K562 (cell line): ENCODE measurements around the gene TMSB10. TPM values are rescaled to one million over a fixed set of nuclear protein-coding genes. Genes with fewer than 3 reads are reported as not detected.
A peak's percentile ranks its signal among the peaks of the same experiment; 100 is the strongest.

Experiments used
- ATAC-seq: fragments of 200-7000 bp; cut with Tn5 transposase; 3 replicates; pipeline ENCODE4 v1.9.1; 2020; ENCODE audit warnings: moderate library complexity
- BruUV-seq: library from RNA; stranded (reverse); fragments of 400-500 nt; replicated peaks from 2 replicates; lab custom pipeline; 2021; lab: Mats Ljungman, UMichigan
- CTCF ChIA-PET: fragments of 300-600 bp; formaldehyde crosslinking; extraction: SDS; loops from one replicate; lab custom pipeline; 2021; ENCODE audit warnings: low intra/inter-chr PET ratio; lab: Yijun Ruan, JAX
- POLR2A ChIA-PET: fragments of 300-600, 350-650 bp; sonication (Branson Sonifier 250); formaldehyde crosslinking; extraction: SDS; loops from one replicate; lab custom pipeline; 2021; ENCODE audit warnings: antibody characterized with exemption, inconsistent platforms; lab: Yijun Ruan, JAX
- DNase-seq, 4 experiments: peaks; one replicate each; pipeline versions ENCODE4 v3.0.0 to v3.0.0-alpha.2; 2011 to 2018; ENCODE audit warnings: low spot score in 3 of 4, mixed read lengths in 3 of 4; ENCODE audit errors: extremely low read depth in 1 of 4
- FAIRE-seq: peaks from 2 replicates; lab custom pipeline; 2011; peaks lifted over from hg19 to GRCh38; lab: Jason Lieb, UNC
- H2AFZ ChIP-seq: 2 replicates; pipeline ENCODE4 v1.6.0; 2011; ENCODE audit warnings: low read depth, low read length, control low read depth, inconsistent platforms
- H3K27ac ChIP-seq: fragments of 200-600 bp; 3 replicates; pipeline ENCODE4 v1.8.0; 2011; ENCODE audit warnings: low read depth, mild to moderate bottlenecking, control low read depth, inconsistent platforms, low read length, moderate library complexity, mixed read lengths; ENCODE audit errors: extremely low read depth
- H3K27me3 ChIP-seq, 2 experiments: fragments of 300-600 bp in 1 of 2; 2 replicates in 1 of 2; 3 replicates in 1 of 2; pipeline versions ENCODE4 v1.6.0 to v1.8.0; 2011; ENCODE audit warnings: inconsistent platforms in 2 of 2, low read length in 2 of 2, mild to moderate bottlenecking in 1 of 2, mixed read lengths in 1 of 2, moderate library complexity in 1 of 2; ENCODE audit not compliant: control insufficient read depth in 2 of 2, insufficient read depth in 2 of 2
- H3K36me3 ChIP-seq: fragments of 300-600 bp; 3 replicates; pipeline ENCODE4 v1.8.0; 2011; ENCODE audit warnings: mild to moderate bottlenecking, low read length, inconsistent platforms; ENCODE audit not compliant: control insufficient read depth, insufficient read depth
- H3K4me1 ChIP-seq, 2 experiments: fragments of 200-600 bp in 1 of 2; replicated peaks in 1 of 2; 2 replicates in 1 of 2; 3 replicates in 1 of 2; pipeline versions ENCODE4 v1.5.1 to v1.8.0; 2011; ENCODE audit warnings: inconsistent platforms in 2 of 2, low read length in 2 of 2, mild to moderate bottlenecking in 1 of 2, mixed read lengths in 1 of 2, moderate library complexity in 1 of 2; ENCODE audit not compliant: control insufficient read depth in 2 of 2, insufficient read depth in 2 of 2
- H3K4me2 ChIP-seq: 2 replicates; pipeline ENCODE4 v1.6.1; 2011; ENCODE audit warnings: low read length, control low read depth, inconsistent platforms, mixed read lengths; ENCODE audit not compliant: insufficient read depth
- H3K4me3 ChIP-seq: fragments of 200-600 bp; sonication (generic), shearing (Covaris generic); 2 replicates; pipeline ENCODE4 v1.5.1; 2016; ENCODE audit warnings: control low read depth, inconsistent platforms
- H3K79me2 ChIP-seq: fragments of 200-600 bp; 3 replicates; pipeline ENCODE4 v1.8.0; 2011; ENCODE audit warnings: low read length, inconsistent platforms; ENCODE audit not compliant: control insufficient read depth, insufficient read depth
- H3K9ac ChIP-seq, 2 experiments: 2 replicates each; pipeline versions ENCODE4 v1.6.0 to v1.6.1; 2011; ENCODE audit warnings: low read depth in 2 of 2, low read length in 2 of 2, control low read depth in 1 of 2, inconsistent platforms in 1 of 2, mild to moderate bottlenecking in 1 of 2, mixed read lengths in 1 of 2; ENCODE audit not compliant: insufficient read depth in 1 of 2
- H3K9me1 ChIP-seq: one replicate; pipeline ENCODE4 v1.6.0; 2011; ENCODE audit warnings: inconsistent platforms, mild to moderate bottlenecking, low read length, moderate library complexity; ENCODE audit not compliant: control insufficient read depth, insufficient read depth
- H3K9me3 ChIP-seq: replicated peaks from 2 replicates; pipeline ENCODE4 v1.5.1; 2011; ENCODE audit warnings: low read depth, low read length, inconsistent platforms; ENCODE audit not compliant: control insufficient read depth, insufficient read depth
- H4K20me1 ChIP-seq: replicated peaks from 2 replicates; pipeline ENCODE4 v1.6.1; 2011; ENCODE audit warnings: low read length, inconsistent platforms, mixed read lengths; ENCODE audit not compliant: control insufficient read depth, insufficient read depth
- EP400 ChIP-seq: fragments of 450-650 bp; IDR thresholded peaks from 2 replicates; pipeline ENCODE4 v1.6.1; 2017; ENCODE audit warnings: antibody characterized with exemption, mild to moderate bottlenecking, moderate library complexity
- HMG20B ChIP-seq: fragments of 250-450 bp; sonication (Bioruptor Pico); IDR thresholded peaks from 2 replicates; pipeline ENCODE4 v1.5.0; 2021; ENCODE audit warnings: mild to moderate bottlenecking
- MEIS2 ChIP-seq: fragments of 450-650 bp; IDR thresholded peaks from 2 replicates; pipeline ENCODE4 v1.6.1; 2014; ENCODE audit warnings: mild to moderate bottlenecking; ENCODE audit not compliant: partially characterized antibody
- MTA1 ChIP-seq: fragments of 450-650 bp; IDR thresholded peaks from 2 replicates; pipeline ENCODE4 v1.6.1; 2017; ENCODE audit warnings: borderline replicate concordance
- NR4A1 ChIP-seq, 2 experiments: fragments of 250-450 bp in 1 of 2; fragments of 450-650 bp in 1 of 2; sonication (Bioruptor Pico) in 1 of 2; IDR thresholded peaks; 2 replicates each; pipeline versions ENCODE4 v1.4.0 to v1.6.1; 2016 to 2020; ENCODE audit warnings: mild to moderate bottlenecking in 2 of 2, missing compliant biosample characterization in 1 of 2, missing genetic modification characterization in 1 of 2, moderate library complexity in 1 of 2
- RERE ChIP-seq: sonication (generic); formaldehyde crosslinking; IDR thresholded peaks from 2 replicates; pipeline ENCODE4 v1.8.0; 2023; ENCODE audit warnings: missing genetic modification reagents, mild to moderate bottlenecking, borderline replicate concordance
- SMC3 ChIP-seq: conservative IDR thresholded peaks from 2 replicates; pipeline ENCODE4 v1.6.1; 2011; ENCODE audit warnings: low read depth, low read length, improper control_type of control experiment; ENCODE audit not compliant: insufficient read depth
- YY1 ChIP-seq, 3 experiments: IDR thresholded peaks; 2 replicates each; pipeline ENCODE4 v1.6.1; 2011; ENCODE audit warnings: low read length in 2 of 3, mild to moderate bottlenecking in 2 of 3, moderate library complexity in 2 of 3, borderline replicate concordance in 1 of 3, control low read depth in 1 of 3, low read depth in 1 of 3; ENCODE audit not compliant: insufficient read depth in 3 of 3, insufficient replicate concordance in 2 of 3, control insufficient read depth in 1 of 3, insufficient read length in 1 of 3; ENCODE audit errors: extremely low read depth in 1 of 3
- ZFPM2 ChIP-seq: fragments of 250-450 bp; sonication (Bioruptor Pico); IDR thresholded peaks from 2 replicates; pipeline ENCODE4 v1.5.1; 2022; ENCODE audit warnings: mild to moderate bottlenecking
- ZNF174 ChIP-seq: fragments of 250-450 bp; sonication (Bioruptor Pico); IDR thresholded peaks from 2 replicates; pipeline ENCODE4 v1.4.0; 2020; ENCODE audit warnings: mild to moderate bottlenecking
- ZNF780A ChIP-seq: fragments of 250-450 bp; sonication (Bioruptor Pico); IDR thresholded peaks from 2 replicates; pipeline ENCODE4 v1.5.0; 2021; ENCODE audit warnings: mild to moderate bottlenecking
- WGBS: fragments of 100-300 bp; shearing (Covaris generic); methylation state at CpG from one replicate; pipeline ENCODE4 v1.1.6; 2016; ENCODE audit warnings: low coverage, mixed read lengths; ENCODE audit not compliant: insufficient coverage; ENCODE audit errors: missing lambda C conversion rate; 5-methylcytosine and 5-hydroxymethylcytosine counted together
- in situ Hi-C: fragments of 300-500 bp; cut with MboI; formaldehyde crosslinking; loops from 4 replicates; pipeline ENCODE4 v1.15.0; 2018; ENCODE audit warnings: inconsistent platforms, mixed read lengths
- intact Hi-C: fragments of 100-400 bp; cut with micrococcal nuclease; formaldehyde crosslinking; loops from 2 replicates; pipeline ENCODE4 v1.14.2; 2022
- polyA plus RNA-seq, 8 experiments: library from polyadenylated mRNA; depleted of rRNA in 4 of 8; stranded (reverse) in 5 of 8; unstranded in 3 of 8; fragments of >200 nt; fragmentation: Nextera tagmentation in 2 of 8; fragmentation: Illumina TruSeq in 1 of 8; extraction: Ambion mirVana in 2 of 8; extraction: Trizol in 1 of 8; gene quantifications; 2 replicates each; pipeline versions ENCODE4 v1.2.1 to v1.2.3, GENCODE V29; 2011 to 2014; ENCODE audit warnings: inconsistent platforms in 1 of 8, missing spikeins in 1 of 8
- total RNA-seq, 7 experiments: library from RNA; depleted of rRNA in 6 of 7; stranded (reverse); fragments of >200 nt in 6 of 7; fragmentation: Illumina TruSeq in 2 of 7; extraction: Trizol in 2 of 7; gene quantifications; 2 replicates each; pipeline versions ENCODE4 v1.2.1 to v1.2.3, GENCODE V29; 2011 to 2021; ENCODE audit warnings: low replicate concordance in 1 of 7
- TF ChIP-seq, protein P1 (sequence below), 3 experiments: IDR thresholded peaks in 2 of 3; conservative IDR thresholded peaks in 1 of 3; 2 replicates each; pipeline ENCODE4 v1.5.1; 2011 to 2012; ENCODE audit warnings: low read length in 3 of 3, mild to moderate bottlenecking in 3 of 3, control low read depth in 2 of 3, improper control_type of control experiment in 1 of 3, inconsistent platforms in 1 of 3, low read depth in 1 of 3, mixed read lengths in 1 of 3, moderate library complexity in 1 of 3; ENCODE audit not compliant: insufficient read depth in 2 of 3

TMSB10 gene
- total and polyA plus RNA-seq, 9 of the 15 experiments (the other 6 are each of a cell fraction or from before 2014, with no cell fraction given) = 382 to 2,226 (median 959) TPM

- Histone ChIP-seq H3K9me1 (peaks cover 5% of the 10 kb centered on the region), H2AFZ (peak overlapping the region; percentile 98), H3K9ac (no peak overlapping the region; a peak in 1 of 4 replicates), H3K27me3 (no peaks in the 10 kb centered on the region; a peak in 1 of 5 replicates), H3K79me2 (no peaks in the 10 kb centered on the region), H3K36me3 (no peaks in the 10 kb centered on the region), H4K20me1 (no peaks in the 10 kb centered on the region), H3K9me3 (no peaks in the 10 kb centered on the region), H3K4me1 (peaks cover 13 to 19% of the 10 kb centered on the region in 2 experiments), H3K4me3 (peak overlapping the region; percentile 41), H3K4me2 (peak overlapping the region; percentile 93), H3K27ac (no peak overlapping the region; the same call in 2 of the 3 replicates)
- WGBS = under 1% methylated on average over 34 of the region's 34 CpGs
- ChIA-PET CTCF (interaction anchor here (0.6 to 3.1 kb wide), 14 partner anchors 21 to 433 kb away, joined by 3 to 20 read pairs (median 6); partner anchors contain the start of gene TMSB10), POLR2A (interaction anchor here (0.5 to 2.8 kb wide), 11 partner anchors 14 to 237 kb away, joined by 3 to 23 read pairs (median 3); no protein-coding TSS in a partner anchor)
- in situ Hi-C loops = loop anchor here (5.0 to 10.0 kb wide), 2 partner anchors 379 to 429 kb away; no protein-coding TSS in a partner anchor
- BruUV-seq = no TSS peak
- peak; percentile 92 for ATAC-seq
- peak; percentile 97 for FAIRE-seq
- intact Hi-C loops = loop anchor here (1.0 to 10.0 kb wide), 9 partner anchors 19 to 431 kb away; no protein-coding TSS in a partner anchor
- peak; percentile 86 to 99 (median 88) for DNase-seq
- TF ChIP-seq YY1 (IDR thresholded peaks at IDR 0.05; ENCODE audit: borderline replicate concordance in 1 of 3, control insufficient read depth in 1 of 3, extremely low read depth in 1 of 3, insufficient read depth in 3 of 3, insufficient read length in 1 of 3, insufficient replicate concordance in 2 of 3, low read depth in 1 of 3, low read length in 2 of 3) (peak in 2 of 3 experiments; percentile 29 to 66), HMG20B (CRISPR knock-in tag) (no peak), NR4A1 (CRISPR knock-in tag; IDR thresholded peaks at IDR 0.05) (no peak), NR4A1 (tag; IDR thresholded peaks at IDR 0.05) (0 out of 2 replicates have a peak, but pooled peaks have one; percentile 46), EP400 (peak; percentile 55; the same call in 1 of the 2 replicates), ZNF780A (CRISPR knock-in tag) (no peak), RERE (CRISPR knock-in tag) (no peak), SMC3 (peak; percentile 88), MTA1 (peak; percentile 13; the same call in 1 of the 2 replicates), MEIS2 (peak; percentile 84), ZNF174 (CRISPR knock-in tag) (no peak), ZFPM2 (no peak)
- TF ChIP-seq, protein P1, sequence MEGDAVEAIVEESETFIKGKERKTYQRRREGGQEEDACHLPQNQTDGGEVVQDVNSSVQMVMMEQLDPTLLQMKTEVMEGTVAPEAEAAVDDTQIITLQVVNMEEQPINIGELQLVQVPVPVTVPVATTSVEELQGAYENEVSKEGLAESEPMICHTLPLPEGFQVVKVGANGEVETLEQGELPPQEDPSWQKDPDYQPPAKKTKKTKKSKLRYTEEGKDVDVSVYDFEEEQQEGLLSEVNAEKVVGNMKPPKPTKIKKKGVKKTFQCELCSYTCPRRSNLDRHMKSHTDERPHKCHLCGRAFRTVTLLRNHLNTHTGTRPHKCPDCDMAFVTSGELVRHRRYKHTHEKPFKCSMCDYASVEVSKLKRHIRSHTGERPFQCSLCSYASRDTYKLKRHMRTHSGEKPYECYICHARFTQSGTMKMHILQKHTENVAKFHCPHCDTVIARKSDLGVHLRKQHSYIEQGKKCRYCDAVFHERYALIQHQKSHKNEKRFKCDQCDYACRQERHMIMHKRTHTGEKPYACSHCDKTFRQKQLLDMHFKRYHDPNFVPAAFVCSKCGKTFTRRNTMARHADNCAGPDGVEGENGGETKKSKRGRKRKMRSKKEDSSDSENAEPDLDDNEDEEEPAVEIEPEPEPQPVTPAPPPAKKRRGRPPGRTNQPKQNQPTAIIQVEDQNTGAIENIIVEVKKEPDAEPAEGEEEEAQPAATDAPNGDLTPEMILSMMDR (IDR thresholded peaks at IDR 0.05 in 2 of 3, conservative IDR thresholded peaks at IDR 0.05 in 1 of 3; ENCODE audit: insufficient read depth in 2 of 3, low read depth in 1 of 3, low read length in 3 of 3) = peak; percentile 99 to 100 (median 99)
Observed at GRCh38 chr2:84925724-84926376, 20.4 kb downstream of the TMSB10 start.
